ENCODE measurements around the gene SEPSECS. TPM values are rescaled to one million over a fixed set of nuclear protein-coding genes. Genes with fewer than 3 reads are reported as not detected.

Gene SEPSECS
- polyA plus RNA-seq, 4 donors = 15.3 to 22.3 (median 18.0) TPM

- DNase-seq (ENCODE audit: low read depth in 4 of 4, low spot score in 3 of 4) = no peak
These were observed 48.5 kb downstream of the SEPSECS start for GRCh38 chr4:25111648-25112196.

- no peak for DNase-seq (ENCODE audit: low read depth in 4 of 4, low spot score in 3 of 4)
These were observed 49.5 kb downstream of the SEPSECS start for GRCh38 chr4:25110527-25111329.

GRCh38 chr4:25109511-25109910 is 50.7 kb downstream of the SEPSECS start:
- DNase-seq (ENCODE audit: low read depth in 4 of 4, low spot score in 3 of 4) = no peak

- no peak for DNase-seq (ENCODE audit: low read depth in 4 of 4, low spot score in 3 of 4)
These were observed 51.7 kb downstream of the SEPSECS start for GRCh38 chr4:25108556-25108955.

- no peak for DNase-seq (ENCODE audit: low read depth in 4 of 4, low spot score in 3 of 4)
These were observed 52.3 kb downstream of the SEPSECS start for GRCh38 chr4:25107827-25108516.

GRCh38 chr4:25106363-25107151 is 53.7 kb downstream of the SEPSECS start:
- DNase-seq (ENCODE audit: low read depth in 4 of 4, low spot score in 3 of 4) = no peak

GRCh38 chr4:25104591-25104990 is 55.7 kb downstream of the SEPSECS start:
- DNase-seq (ENCODE audit: low read depth in 4 of 4, low spot score in 3 of 4) = no peak

GRCh38 chr4:25103418-25103817 is 56.8 kb downstream of the SEPSECS start:
- no peak for DNase-seq (ENCODE audit: low read depth in 4 of 4, low spot score in 3 of 4)

GRCh38 chr4:25101836-25102235 is 58.4 kb downstream of the SEPSECS start:
- no peak for DNase-seq (ENCODE audit: low read depth in 4 of 4, low spot score in 3 of 4)

GRCh38 chr4:25100710-25101109 is 59.5 kb downstream of the SEPSECS start:
- no peak for DNase-seq (ENCODE audit: low read depth in 4 of 4, low spot score in 3 of 4)

- no peak for DNase-seq (ENCODE audit: low read depth in 4 of 4, low spot score in 3 of 4)
These were observed 60.2 kb downstream of the SEPSECS start for GRCh38 chr4:25100021-25100555.

- DNase-seq (ENCODE audit: low read depth in 4 of 4, low spot score in 3 of 4) = no peak
These were observed 61.0 kb downstream of the SEPSECS start for GRCh38 chr4:25098964-25099891.

GRCh38 chr4:25096981-25097443 is 63.2 kb downstream of the SEPSECS start:
- DNase-seq (ENCODE audit: low read depth in 4 of 4, low spot score in 3 of 4) = no peak

- no peak for DNase-seq (ENCODE audit: low read depth in 4 of 4, low spot score in 3 of 4)
These were observed 63.8 kb downstream of the SEPSECS start for GRCh38 chr4:25096251-25096980.

GRCh38 chr4:25095837-25096236 is 64.4 kb downstream of the SEPSECS start:
- DNase-seq (ENCODE audit: low read depth in 4 of 4, low spot score in 3 of 4) = no peak

- DNase-seq (ENCODE audit: low read depth in 4 of 4, low spot score in 3 of 4) = no peak
These were observed 68.1 kb downstream of the SEPSECS start for GRCh38 chr4:25092139-25092538.

GRCh38 chr4:25090516-25090915 is 69.7 kb downstream of the SEPSECS start:
- DNase-seq (ENCODE audit: low read depth in 4 of 4, low spot score in 3 of 4) = no peak

- no peak for DNase-seq (ENCODE audit: low read depth in 4 of 4, low spot score in 3 of 4)
These were observed 71.0 kb downstream of the SEPSECS start for GRCh38 chr4:25089051-25089763.
